Central memory CD4-positive, alpha-beta T cell (primary cell): ENCODE results near the gene RPAP3.
"Not testable (repeated sequence)": the region's sequence is repeated elsewhere in the genome, so short reads cannot be mapped to it uniquely, and the experiment has no call there.

ENCODE experiments used
- DNase-seq: peaks from one replicate; pipeline ENCODE4 v3.0.0; 2022

Gene RPAP3

GRCh38 chr12:47652521-47653234, 53.2 kb downstream of the RPAP3 start:
- no peak for DNase-seq

GRCh38 chr12:47651368-47652254, 54.2 kb downstream of the RPAP3 start:
- DNase-seq = peak; percentile 50

- DNase-seq = no peak
Measured at GRCh38 chr12:47650469-47650868, 55.4 kb downstream of the RPAP3 start.

GRCh38 chr12:47649381-47649780, 56.4 kb downstream of the RPAP3 start:
- no peak for DNase-seq

- no peak for DNase-seq
Measured at GRCh38 chr12:47648056-47648579, 57.7 kb downstream of the RPAP3 start.

- DNase-seq = not testable (repeated sequence)
Measured at GRCh38 chr12:47642310-47642709, 63.5 kb downstream of the RPAP3 start.

- DNase-seq = no peak
Measured at GRCh38 chr12:47636908-47637780, 68.7 kb downstream of the RPAP3 start.

- DNase-seq = not testable (repeated sequence)
Measured at GRCh38 chr12:47635770-47636169, 70.1 kb downstream of the RPAP3 start.

- no peak for DNase-seq
Measured at GRCh38 chr12:47634127-47634526, 71.7 kb downstream of the RPAP3 start.

GRCh38 chr12:47621960-47622359, 83.9 kb downstream of the RPAP3 start:
- DNase-seq = no peak

GRCh38 chr12:47617476-47617875, 88.4 kb downstream of the RPAP3 start:
- no peak for DNase-seq

- DNase-seq = no peak
Measured at GRCh38 chr12:47616440-47616839, 89.4 kb downstream of the RPAP3 start.

GRCh38 chr12:47615711-47616110, 90.1 kb downstream of the RPAP3 start:
- no peak for DNase-seq

GRCh38 chr12:47614521-47614920, 91.3 kb downstream of the RPAP3 start:
- DNase-seq = no peak

GRCh38 chr12:47612953-47613352, 92.9 kb downstream of the RPAP3 start:
- DNase-seq = no peak

- no peak for DNase-seq
Measured at GRCh38 chr12:47611906-47612305, 93.9 kb downstream of the RPAP3 start.
